B cell (primary cell): ENCODE results near the gene ARHGAP29. TPM values are rescaled to one million over a fixed set of nuclear protein-coding genes. Genes with fewer than 3 reads are reported as not detected.

Experiments
- ATAC-seq: fragments of 200-7000 bp; cut with Tn5 transposase; one replicate; pipeline ENCODE4 v1.10.0; 2021; ENCODE audit warnings: low read depth, mild to moderate bottlenecking, moderate number of reproducible peaks, moderate library complexity
- CTCF ChIA-PET: fragments of 350-600 bp; sonication (Branson Sonifier 250); formaldehyde crosslinking; loops from one replicate; lab custom pipeline; 2021; ENCODE audit warnings: antibody characterized with exemption, inconsistent platforms; lab: Charles Lee
- POLR2A ChIA-PET: fragments of 350-600 bp; sonication (Branson Sonifier 250); formaldehyde crosslinking; loops from one replicate; lab custom pipeline; 2021; ENCODE audit warnings: antibody characterized with exemption; lab: Charles Lee
- DNase-seq: peaks from one replicate; pipeline ENCODE4 v3.0.0; 2013
- H2AFZ ChIP-seq: 2 replicates; pipeline ENCODE4 v1.6.1; 2012; ENCODE audit warnings: mild to moderate bottlenecking, low read depth, low read length; ENCODE audit not compliant: insufficient read depth, poor library complexity, severe bottlenecking
- H3K27ac ChIP-seq, 2 donors: 1 replicate in 1 of 2; 2 replicates in 1 of 2; pipeline ENCODE4 v1.5.1; 2012 to 2013; ENCODE audit warnings: low read length in 2 of 2, mild to moderate bottlenecking in 2 of 2, moderate library complexity in 1 of 2
- H3K27me3 ChIP-seq, 4 experiments: fragments of 200-600 bp in 1 of 4; sonication (generic) in 1 of 4; replicated peaks in 1 of 4; 1 replicate in 2 of 4; 2 replicates in 2 of 4; pipeline versions ENCODE4 v1.6.1 to v1.7.0; 2013 to 2016; ENCODE audit warnings: low read length in 3 of 4, mild to moderate bottlenecking in 2 of 4, mixed read lengths in 1 of 4, moderate library complexity in 1 of 4; ENCODE audit not compliant: insufficient read depth in 4 of 4, control insufficient read depth in 3 of 4; ENCODE audit errors: control extremely low read depth in 1 of 4
- H3K36me3 ChIP-seq, 2 experiments: replicated peaks in 1 of 2; 1 replicate in 1 of 2; 2 replicates in 1 of 2; pipeline versions ENCODE4 v1.6.1 to v1.7.1; 2013; ENCODE audit warnings: low read length in 1 of 2; ENCODE audit not compliant: insufficient read depth in 2 of 2, control insufficient read depth in 1 of 2; ENCODE audit errors: control extremely low read depth in 1 of 2, extremely low read depth in 1 of 2
- H3K4me1 ChIP-seq, 2 donors: fragments of 200-600 bp in 1 of 2; sonication (generic) in 1 of 2; 1 replicate in 1 of 2; 2 replicates in 1 of 2; pipeline versions ENCODE4 v1.5.1 to v1.6.1; 2013 to 2017; ENCODE audit warnings: low read length in 2 of 2; ENCODE audit not compliant: control insufficient read depth in 2 of 2, insufficient read depth in 2 of 2
- H3K4me2 ChIP-seq: replicated peaks from 2 replicates; pipeline ENCODE3; 2012; ENCODE audit warnings: mild to moderate bottlenecking, low read depth, low read length; ENCODE audit not compliant: poor library complexity, severe bottlenecking
- H3K4me3 ChIP-seq, 5 experiments: fragments of 200-600 bp in 1 of 5; sonication (generic) in 1 of 5; 1 replicate in 3 of 5; 2 replicates in 2 of 5; pipeline versions ENCODE4 v1.5.1 to v1.7.0; 2011 to 2016; ENCODE audit warnings: low read length in 4 of 5, mild to moderate bottlenecking in 4 of 5, low read depth in 2 of 5, control low read depth in 1 of 5, moderate library complexity in 1 of 5; ENCODE audit not compliant: insufficient read depth in 1 of 5; ENCODE audit errors: control extremely low read depth in 1 of 5, extremely low read depth in 1 of 5
- H3K79me2 ChIP-seq: fragments of 200-600 bp; sonication (generic); one replicate; pipeline ENCODE4 v1.6.0; 2016; ENCODE audit warnings: low read length; ENCODE audit not compliant: control insufficient read depth, insufficient read depth
- H3K9ac ChIP-seq: fragments of 200-600 bp; sonication (generic); 2 replicates; pipeline ENCODE4 v1.6.1; 2017; ENCODE audit warnings: mild to moderate bottlenecking, low read length, moderate library complexity
- H3K9me3 ChIP-seq, 3 donors: one replicate each; pipeline versions ENCODE4 v1.6.1 to v1.7.1; 2013; ENCODE audit warnings: low read length in 2 of 3; ENCODE audit not compliant: control insufficient read depth in 2 of 3, insufficient read depth in 1 of 3; ENCODE audit errors: control extremely low read depth in 1 of 3
- H4K20me1 ChIP-seq: 2 replicates; pipeline ENCODE4 v1.6.0; 2012; ENCODE audit warnings: mild to moderate bottlenecking, low read length; ENCODE audit not compliant: insufficient read depth, control insufficient read depth, poor library complexity, severe bottlenecking
- H3K27ac Mint-ChIP-seq: one replicate; pipeline ENCODE4 v1.8.0; 2021; ENCODE audit warnings: mixed read lengths
- H3K27me3 Mint-ChIP-seq: one replicate; pipeline ENCODE4 v1.8.0; 2021; ENCODE audit warnings: mixed read lengths
- H3K4me1 Mint-ChIP-seq: one replicate; pipeline ENCODE4 v1.8.0; 2021; ENCODE audit warnings: mixed read lengths
- H3K4me3 Mint-ChIP-seq: one replicate; pipeline ENCODE4 v1.8.0; 2021; ENCODE audit warnings: mixed read lengths
- H3K9me3 Mint-ChIP-seq: one replicate; pipeline ENCODE4 v1.8.0; 2022; ENCODE audit warnings: mixed read lengths; ENCODE audit not compliant: insufficient read depth
- EZH2 ChIP-seq: IDR thresholded peaks from 2 replicates; pipeline ENCODE4 v1.6.1; 2012; ENCODE audit warnings: borderline replicate concordance, low read depth, mild to moderate bottlenecking, moderate library complexity, low read length; ENCODE audit not compliant: insufficient read depth, poor library complexity, severe bottlenecking
- WGBS: methylation state at CpG from one replicate; pipeline ENCODE4 v1.1.5; 2013; ENCODE audit warnings: missing lambda C conversion rate; ENCODE audit not compliant: insufficient coverage; 5-methylcytosine and 5-hydroxymethylcytosine counted together
- intact Hi-C: fragments of 100-400 bp; cut with micrococcal nuclease; formaldehyde crosslinking; loops from one replicate; pipeline ENCODE4 v1.10.0; 2022
- polyA plus RNA-seq: library from polyadenylated mRNA; depleted of rRNA; stranded (reverse); fragments of >200 nt; gene quantifications from 2 replicates; pipeline ENCODE4 v1.2.3, GENCODE V29; 2012
- total RNA-seq, 2 donors: library from RNA; stranded (reverse); fragments of 120-200 nt in 1 of 2; gene quantifications; 1 replicate in 1 of 2; 2 replicates in 1 of 2; pipeline versions ENCODE4 v1.2.3 to v1.2.4, GENCODE V29; 2013 to 2022
- TF ChIP-seq, protein P1 (sequence below): fragments of 200-600 bp; IDR thresholded peaks from one replicate; pipeline ENCODE4 v1.8.0; 2022; ENCODE audit warnings: antibody characterized with exemption, mild to moderate bottlenecking

ARHGAP29 gene
- total and polyA plus RNA-seq, 2 donors (not counting 1 experiment from before 2014, with no cell fraction given), result not detected

DNA sequence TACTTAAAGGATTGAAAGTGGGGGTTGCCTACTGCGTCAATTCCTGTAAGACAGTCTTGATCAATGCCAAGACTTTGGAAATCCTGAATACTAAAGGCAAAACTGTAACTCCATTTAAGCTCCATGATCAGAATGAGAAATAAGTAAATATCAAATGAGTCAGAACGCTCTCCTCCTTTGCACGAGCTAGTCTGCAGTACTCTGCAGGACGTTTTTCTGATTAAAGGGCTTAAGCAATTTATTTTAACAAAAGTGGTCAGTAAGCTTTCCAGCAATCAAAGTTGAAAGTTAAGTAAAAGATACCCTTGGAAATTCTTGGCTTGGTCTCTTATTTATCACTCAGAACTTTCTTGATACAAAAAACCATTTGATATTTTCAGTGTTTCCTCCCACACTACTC is 35.7 kb upstream of the ARHGAP29 start:
- 60% methylated on average over 1 of the region's 4 CpGs for WGBS
- Histone ChIP-seq H2AFZ (no peak overlapping the region), H3K4me2 (no peak overlapping the region), H3K4me1 (no peaks in the 10 kb centered on the region), H3K9ac (no peak overlapping the region), H3K9me3 (no peaks in the 10 kb centered on the region), H3K27me3 (no peaks in the 10 kb centered on the region), H4K20me1 (no peaks in the 10 kb centered on the region), H3K27ac (no peak overlapping the region), H3K4me3 (no peak overlapping the region), H3K36me3 (no peaks in the 10 kb centered on the region), H3K79me2 (no peaks in the 10 kb centered on the region)
- Mint-ChIP-seq H3K27me3 (peaks cover 20% of the 10 kb centered on the region), H3K9me3 (no peaks in the 10 kb centered on the region), H3K4me1 (no peaks in the 10 kb centered on the region), H3K4me3 (no peak overlapping the region), H3K27ac (no peak overlapping the region)
- TF ChIP-seq, protein P1, sequence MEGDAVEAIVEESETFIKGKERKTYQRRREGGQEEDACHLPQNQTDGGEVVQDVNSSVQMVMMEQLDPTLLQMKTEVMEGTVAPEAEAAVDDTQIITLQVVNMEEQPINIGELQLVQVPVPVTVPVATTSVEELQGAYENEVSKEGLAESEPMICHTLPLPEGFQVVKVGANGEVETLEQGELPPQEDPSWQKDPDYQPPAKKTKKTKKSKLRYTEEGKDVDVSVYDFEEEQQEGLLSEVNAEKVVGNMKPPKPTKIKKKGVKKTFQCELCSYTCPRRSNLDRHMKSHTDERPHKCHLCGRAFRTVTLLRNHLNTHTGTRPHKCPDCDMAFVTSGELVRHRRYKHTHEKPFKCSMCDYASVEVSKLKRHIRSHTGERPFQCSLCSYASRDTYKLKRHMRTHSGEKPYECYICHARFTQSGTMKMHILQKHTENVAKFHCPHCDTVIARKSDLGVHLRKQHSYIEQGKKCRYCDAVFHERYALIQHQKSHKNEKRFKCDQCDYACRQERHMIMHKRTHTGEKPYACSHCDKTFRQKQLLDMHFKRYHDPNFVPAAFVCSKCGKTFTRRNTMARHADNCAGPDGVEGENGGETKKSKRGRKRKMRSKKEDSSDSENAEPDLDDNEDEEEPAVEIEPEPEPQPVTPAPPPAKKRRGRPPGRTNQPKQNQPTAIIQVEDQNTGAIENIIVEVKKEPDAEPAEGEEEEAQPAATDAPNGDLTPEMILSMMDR, result no peak
- TF ChIP-seq EZH2, result no peak
- ATAC-seq, result no peak
- intact Hi-C loops, result no loop called here
- ChIA-PET POLR2A (no interaction called here), CTCF (no interaction called here)
- no peak for DNase-seq

DNA sequence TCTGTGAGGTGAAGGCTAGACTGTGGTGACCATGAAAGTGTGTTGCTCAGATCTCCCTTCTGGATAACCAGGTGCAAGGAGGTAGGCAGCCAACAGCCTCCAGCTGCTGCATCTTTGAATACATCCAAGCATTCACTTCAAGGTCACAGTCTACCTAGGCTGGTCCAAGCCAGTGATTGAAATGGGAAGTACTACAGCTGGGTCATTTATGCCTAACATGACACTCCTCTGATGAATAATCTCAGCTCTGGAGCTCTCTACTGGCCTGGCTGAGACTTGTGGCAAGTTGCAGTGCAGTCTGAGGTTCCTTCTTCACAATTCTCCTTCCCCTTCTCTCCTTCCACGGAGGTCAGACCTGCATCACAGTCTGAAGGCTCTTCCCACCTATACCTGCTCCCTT is 35.0 kb upstream of the ARHGAP29 start:
- Mint-ChIP-seq H3K27me3 (peaks cover 20% of the 10 kb centered on the region), H3K27ac (no peak overlapping the region), H3K9me3 (no peaks in the 10 kb centered on the region), H3K4me3 (no peak overlapping the region), H3K4me1 (no peaks in the 10 kb centered on the region)
- Histone ChIP-seq H3K4me2 (no peak overlapping the region), H3K9ac (no peak overlapping the region), H3K4me1 (no peaks in the 10 kb centered on the region), H3K27me3 (no peaks in the 10 kb centered on the region), H3K4me3 (no peak overlapping the region), H3K36me3 (no peaks in the 10 kb centered on the region), H4K20me1 (no peaks in the 10 kb centered on the region), H2AFZ (no peak overlapping the region), H3K79me2 (no peaks in the 10 kb centered on the region), H3K9me3 (no peaks in the 10 kb centered on the region), H3K27ac (no peak overlapping the region)
- intact Hi-C loops, result no loop called here
- no peak for DNase-seq
- TF ChIP-seq, protein P1, result no peak
- no peak for TF ChIP-seq EZH2
- CTCF ChIA-PET, result no interaction called here
- POLR2A ChIA-PET, result no interaction called here
- no peak for ATAC-seq
- 30% methylated on average over 1 of the region's 1 CpG for WGBS
